GM19455 (cell line): ENCODE measurements around the gene MALT1.

Source experiments
- ATAC-seq: cut with Tn5 transposase; IDR thresholded peaks from one replicate; pipeline ENCODE4 v1.9.1; 2021; ENCODE audit not compliant: unreplicated experiment

Gene MALT1

GRCh38 chr18:58687871-58688308 is 16.6 kb downstream of the MALT1 start:
- ATAC-seq, result peak; percentile 86

- no peak for ATAC-seq
Observed at GRCh38 chr18:58690259-58690658, 19.0 kb downstream of the MALT1 start.

GRCh38 chr18:58691256-58691655 is 20.0 kb downstream of the MALT1 start:
- ATAC-seq, result no peak

- ATAC-seq, result no peak
Observed at GRCh38 chr18:58692422-58693185, 21.3 kb downstream of the MALT1 start.

GRCh38 chr18:58694221-58694620 is 23.0 kb downstream of the MALT1 start:
- no peak for ATAC-seq

GRCh38 chr18:58694720-58695468 is 23.6 kb downstream of the MALT1 start:
- ATAC-seq, result no peak

- no peak for ATAC-seq
Observed at GRCh38 chr18:58695772-58696171, 24.5 kb downstream of the MALT1 start.

GRCh38 chr18:58697146-58697545 is 25.9 kb downstream of the MALT1 start:
- no peak for ATAC-seq

- no peak for ATAC-seq
Observed at GRCh38 chr18:58698701-58699193, 27.5 kb downstream of the MALT1 start.

GRCh38 chr18:58699551-58699950 is 28.3 kb downstream of the MALT1 start:
- ATAC-seq, result no peak

GRCh38 chr18:58700209-58700608 is 28.9 kb downstream of the MALT1 start:
- no peak for ATAC-seq

GRCh38 chr18:58712930-58713329 is 41.7 kb downstream of the MALT1 start:
- no peak for ATAC-seq

- no peak for ATAC-seq
Observed at GRCh38 chr18:58714259-58714658, 43.0 kb downstream of the MALT1 start.

GRCh38 chr18:58714821-58715220 is 43.6 kb downstream of the MALT1 start:
- no peak for ATAC-seq

GRCh38 chr18:58715540-58715939 is 44.3 kb downstream of the MALT1 start:
- ATAC-seq, result no peak

- no peak for ATAC-seq
Observed at GRCh38 chr18:58716060-58716756, 44.9 kb downstream of the MALT1 start.

GRCh38 chr18:58721566-58722239 is 50.4 kb downstream of the MALT1 start:
- ATAC-seq, result no peak

- no peak for ATAC-seq
Observed at GRCh38 chr18:58723810-58724602, 52.7 kb downstream of the MALT1 start.

GRCh38 chr18:58726671-58727070 is 55.4 kb downstream of the MALT1 start:
- ATAC-seq, result no peak
